HG02973 (cell line): Measurements from ENCODE around the gene SHC3.

ENCODE experiments used
- ATAC-seq: cut with Tn5 transposase; IDR thresholded peaks from one replicate; pipeline ENCODE4 v1.9.1; 2021; ENCODE audit warnings: moderate library complexity; ENCODE audit not compliant: unreplicated experiment

The SHC3 gene

DNA sequence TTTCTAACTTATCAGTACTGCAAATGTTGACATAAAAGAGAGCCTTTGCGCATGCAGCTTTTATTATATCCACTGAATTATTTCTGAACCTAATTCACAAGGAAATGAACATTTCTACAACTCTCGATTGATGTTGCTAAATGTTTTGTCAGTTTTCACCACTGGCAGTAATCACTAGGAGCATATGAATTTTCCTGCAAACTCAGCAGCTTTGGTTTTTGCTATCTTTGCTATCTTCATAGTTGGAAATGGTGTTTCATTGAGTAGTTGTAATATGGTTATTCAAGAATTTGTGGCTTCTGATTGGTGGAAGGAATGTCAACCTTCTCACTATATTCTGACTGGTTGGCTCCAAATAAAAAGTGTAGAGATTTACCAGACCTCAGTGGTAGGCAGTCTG, 8.9 kb upstream of the SHC3 start:
- ATAC-seq = no peak

- no peak for ATAC-seq
Observed at GRCh38 chr9:89186960-89187359, 8.3 kb upstream of the SHC3 start.

DNA sequence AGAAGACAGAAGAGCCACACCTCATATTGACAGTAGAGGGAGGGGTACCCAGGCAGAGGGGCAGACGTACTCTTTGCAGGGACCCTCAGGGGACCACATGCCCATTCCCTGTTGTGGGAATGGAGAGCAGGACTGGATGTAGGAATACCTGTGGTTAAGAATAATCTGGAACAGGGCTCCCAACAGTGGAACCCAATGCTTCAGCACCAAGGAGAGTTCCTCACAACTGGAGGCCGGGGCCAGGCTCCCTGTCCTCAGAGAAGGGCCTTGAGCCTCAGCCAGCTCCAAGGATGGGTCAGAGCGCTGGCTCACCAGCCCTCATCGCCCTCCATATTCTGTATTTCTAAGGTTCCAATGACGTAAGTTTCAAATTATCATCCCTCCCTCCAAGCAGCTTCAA, 7.4 kb upstream of the SHC3 start:
- ATAC-seq = no peak

DNA sequence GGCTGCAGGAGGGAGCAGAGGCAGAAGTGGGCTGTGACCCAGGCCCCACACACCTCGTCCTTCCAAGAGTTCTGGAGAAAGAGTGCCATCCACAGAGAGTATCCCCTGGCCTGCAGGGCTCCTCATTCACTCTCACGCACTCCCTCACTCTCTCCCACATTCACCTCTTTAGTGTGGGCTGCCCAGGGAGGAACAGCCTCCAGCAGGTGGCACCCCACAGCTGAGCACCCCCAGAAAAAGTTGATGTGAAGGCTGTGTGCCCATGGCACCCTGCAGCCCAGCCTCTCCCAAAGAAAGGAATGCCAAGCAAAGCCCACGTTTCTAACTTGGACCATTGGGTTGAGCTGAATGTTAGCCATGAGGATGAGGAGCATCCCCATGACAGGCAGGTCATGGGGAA, 4.5 kb upstream of the SHC3 start:
- ATAC-seq = no peak

DNA sequence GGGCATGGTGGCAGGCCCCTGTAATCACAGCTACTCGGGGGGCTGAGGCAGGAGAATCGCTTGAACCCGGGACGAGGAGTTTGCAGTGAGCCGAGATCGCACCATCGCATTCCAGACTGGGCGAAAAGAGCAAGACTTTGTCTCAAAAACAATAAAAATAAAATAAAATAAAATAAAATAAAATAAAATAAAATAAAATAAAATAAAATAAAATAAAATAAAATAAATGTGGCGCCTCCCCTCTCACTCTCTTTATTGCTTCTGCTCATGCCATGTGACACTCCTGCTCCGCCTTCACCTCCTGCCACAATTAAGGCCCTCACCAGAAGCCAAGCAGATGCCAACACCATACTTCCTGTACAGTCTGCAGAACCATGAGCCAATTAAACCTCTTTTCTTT, 3.8 kb upstream of the SHC3 start:
- ATAC-seq = no peak

GRCh38 chr9:89179895-89180734, 1.5 kb upstream of the SHC3 start:
- no peak for ATAC-seq

GRCh38 chr9:89179540-89179894, 899 bp upstream of the SHC3 start:
- no peak for ATAC-seq

DNA sequence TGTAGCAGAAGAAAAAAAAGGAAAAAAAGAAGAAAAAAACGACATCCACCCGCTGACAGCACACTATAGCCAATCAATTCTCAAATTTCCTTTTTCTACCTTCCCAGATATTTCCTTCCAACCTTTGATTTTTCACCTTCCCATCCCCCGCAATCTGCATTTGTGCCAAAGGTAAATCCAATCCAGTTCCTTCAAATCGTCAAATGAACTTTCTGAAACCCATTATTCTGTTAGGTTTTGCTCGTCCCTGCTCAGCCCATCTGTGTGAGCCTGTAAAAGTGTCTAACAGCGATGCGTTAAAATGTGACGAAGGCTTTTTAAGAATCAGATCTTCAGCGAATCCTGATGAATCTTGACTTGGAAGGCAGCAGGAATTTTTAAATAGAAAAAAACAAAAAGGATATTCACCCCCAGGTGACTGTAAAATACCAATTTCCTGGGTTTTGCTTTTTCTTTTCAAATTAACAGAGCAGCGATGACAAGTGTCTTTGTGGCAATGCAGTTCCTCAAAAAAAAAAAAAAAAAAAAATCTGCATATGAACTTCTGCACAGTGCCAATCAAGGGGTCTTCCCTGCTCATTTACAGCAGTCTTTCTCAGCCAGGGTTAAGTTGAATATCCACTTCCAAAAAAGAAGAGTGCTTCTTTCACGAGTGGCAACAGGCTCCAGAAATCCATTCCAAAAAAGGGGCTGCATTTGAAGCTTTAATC, 367 bp upstream of the SHC3 start:
- no peak for ATAC-seq

DNA sequence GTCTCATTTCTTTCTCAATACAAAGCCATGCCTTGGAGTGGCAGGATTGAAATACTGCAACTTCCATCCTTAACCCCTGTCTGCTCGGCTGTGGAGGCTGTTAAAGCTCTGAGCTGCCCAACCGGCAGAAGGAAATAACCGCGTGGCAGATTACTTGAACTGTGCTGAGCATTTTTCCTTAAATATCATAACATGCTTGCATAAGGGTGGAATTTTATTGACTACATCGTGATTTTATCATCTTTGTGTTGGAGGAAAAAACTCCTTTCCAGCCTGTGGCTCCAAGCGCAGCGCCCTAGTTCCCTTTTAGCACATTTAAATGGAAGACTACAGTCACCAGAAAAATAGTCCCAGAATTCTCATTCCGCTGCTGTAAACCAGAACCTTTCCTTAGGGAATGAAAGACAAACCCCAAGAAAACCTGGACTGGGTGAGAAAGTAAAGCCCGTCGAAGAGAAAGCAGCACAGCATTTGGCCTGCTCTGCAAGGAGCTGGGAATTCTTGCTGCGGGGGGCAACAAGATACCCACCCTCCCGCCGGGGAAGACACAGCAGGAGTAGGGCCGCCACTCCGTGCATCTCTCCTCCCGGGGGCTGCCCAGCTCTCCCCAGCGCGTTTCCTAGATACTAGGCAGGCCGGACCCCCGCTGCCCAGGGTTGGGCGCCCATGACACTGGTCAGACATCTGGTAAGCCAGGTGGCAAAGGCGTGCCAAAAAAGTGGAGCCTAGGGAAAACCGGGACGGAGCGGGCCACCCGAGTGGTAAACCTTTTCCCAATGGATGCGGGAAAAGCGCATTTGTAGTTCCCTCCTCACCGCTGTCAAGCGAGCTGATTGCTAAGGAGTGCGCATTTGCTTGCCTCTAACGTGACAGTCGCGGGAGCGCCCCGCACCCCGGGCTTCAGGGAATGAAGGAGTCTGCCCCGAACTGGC, 1.3 kb downstream of the SHC3 start:
- no peak for ATAC-seq

- no peak for ATAC-seq
Observed at GRCh38 chr9:89175828-89176261, 2.8 kb downstream of the SHC3 start.

DNA sequence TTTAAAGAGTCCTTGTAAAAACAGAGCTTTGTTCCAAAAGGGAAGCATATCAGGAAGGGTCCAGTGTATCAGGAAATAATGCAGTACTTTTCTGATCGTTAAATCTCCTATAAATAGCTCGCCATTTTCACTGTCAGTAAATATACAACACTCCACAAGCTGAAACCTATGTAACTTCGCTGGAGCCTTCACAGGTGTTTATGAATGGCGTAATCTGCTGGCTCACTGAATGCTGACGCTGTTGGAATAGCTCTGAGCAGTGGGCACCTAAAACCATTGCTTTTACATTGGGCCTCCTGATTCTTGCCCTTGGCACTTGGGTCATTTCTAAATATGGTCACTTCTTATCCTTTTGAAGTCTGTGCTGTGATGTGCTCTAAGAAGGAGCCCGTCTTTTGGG, 4.3 kb downstream of the SHC3 start:
- no peak for ATAC-seq

DNA sequence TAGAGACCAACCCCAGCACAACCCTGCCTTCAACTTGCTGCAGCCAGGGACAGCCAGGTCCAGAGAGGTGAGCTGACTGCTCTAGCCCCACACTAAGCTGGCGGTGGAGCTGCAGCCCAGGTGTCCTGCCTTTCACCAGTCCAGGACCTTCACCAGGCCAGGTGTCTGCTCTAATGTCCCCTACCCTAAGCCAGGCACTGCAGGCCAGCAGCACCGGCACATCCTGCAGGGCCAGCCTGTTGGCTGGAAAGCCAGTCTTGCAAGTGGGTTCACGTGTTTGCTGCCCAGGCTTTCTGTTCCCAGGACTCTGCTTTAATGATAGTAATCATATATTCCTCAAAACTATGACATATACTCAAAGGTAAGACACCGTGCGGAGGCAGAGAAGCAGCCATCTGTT, 5.5 kb downstream of the SHC3 start:
- ATAC-seq = no peak

DNA sequence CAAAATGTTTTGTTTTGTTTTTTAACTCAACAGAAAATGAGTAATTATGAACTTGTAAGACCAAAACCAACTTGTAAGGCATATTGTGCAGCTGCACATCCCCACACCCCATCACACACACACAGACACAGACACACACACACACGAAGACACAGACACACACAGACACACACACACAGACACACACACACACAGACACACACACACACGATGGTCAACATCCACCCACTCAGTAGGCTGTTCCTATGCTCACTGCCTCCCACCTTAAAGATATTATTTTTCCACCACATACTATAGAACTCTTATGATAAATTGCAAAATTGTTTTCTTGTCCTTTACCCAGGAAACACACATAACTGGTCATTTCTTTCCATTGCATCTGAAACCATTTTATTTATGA, 6.2 kb downstream of the SHC3 start:
- ATAC-seq = no peak

DNA sequence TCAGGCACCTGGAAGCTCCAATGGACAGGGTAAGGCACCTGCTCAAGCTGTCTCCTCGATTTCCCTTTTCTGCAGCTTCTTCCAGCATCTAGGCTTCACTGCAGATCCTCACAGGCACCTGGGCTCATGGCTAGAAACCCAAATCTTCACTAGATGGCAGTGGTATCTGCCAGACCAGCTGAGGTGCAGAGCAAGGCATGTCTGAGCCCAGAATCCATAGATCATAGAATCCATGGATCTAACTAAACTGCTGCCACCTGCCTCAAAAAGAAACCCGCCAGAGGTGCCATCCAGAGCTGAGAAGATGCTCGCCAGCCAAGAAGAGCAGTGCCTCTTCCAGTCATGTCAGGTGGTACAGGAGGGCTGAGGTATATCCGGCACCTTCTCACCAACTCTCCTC, 6.9 kb downstream of the SHC3 start:
- no peak for ATAC-seq

- ATAC-seq = no peak
Observed at GRCh38 chr9:89171231-89171630, 7.4 kb downstream of the SHC3 start.

DNA sequence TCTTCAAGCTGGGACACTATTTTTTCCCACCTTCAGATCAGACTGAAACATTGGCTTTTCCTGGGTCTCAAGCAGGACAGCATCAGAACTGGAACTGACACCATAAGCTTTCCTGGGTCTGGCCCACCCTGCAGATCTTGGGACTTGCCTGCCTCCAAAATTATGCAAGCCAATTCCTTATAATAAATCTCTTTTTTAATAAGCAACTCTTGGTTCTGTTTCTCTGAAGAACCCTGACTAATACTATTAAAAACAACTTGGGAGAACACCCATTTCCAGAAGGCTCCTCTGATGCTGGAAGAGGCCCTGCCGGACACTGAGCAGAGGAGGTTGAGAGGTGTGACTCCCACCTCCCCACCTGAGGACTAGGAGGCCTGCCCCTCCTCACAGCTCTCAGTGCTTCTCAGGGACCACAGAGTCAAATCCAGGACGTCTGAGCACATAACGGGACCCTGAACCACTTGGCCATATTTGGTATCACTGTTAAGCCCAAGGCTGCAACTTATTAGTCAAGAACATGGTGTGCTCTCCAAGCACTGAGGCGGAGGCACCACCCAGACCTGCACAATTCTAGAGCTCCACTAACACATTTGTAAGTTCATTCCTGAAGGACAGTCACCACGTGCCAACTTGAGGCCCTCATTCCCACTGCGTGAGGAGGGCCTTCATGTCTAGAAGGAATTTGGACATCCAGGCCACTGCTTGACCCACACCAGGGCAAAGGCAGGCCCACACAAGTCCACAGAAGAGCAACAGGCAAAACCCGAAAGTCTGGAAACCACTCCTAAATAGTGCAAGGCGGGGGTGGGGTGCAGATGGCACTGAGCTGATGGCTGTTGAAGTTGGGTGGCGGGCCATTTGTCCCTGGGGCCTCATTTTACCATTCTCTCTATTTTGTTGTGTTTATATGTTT, 9.5 kb downstream of the SHC3 start:
- no peak for ATAC-seq

- no peak for ATAC-seq
Observed at GRCh38 chr9:89167788-89168187, 10.8 kb downstream of the SHC3 start.

GRCh38 chr9:89166852-89167251, 11.8 kb downstream of the SHC3 start:
- ATAC-seq = no peak

GRCh38 chr9:89165880-89166279, 12.7 kb downstream of the SHC3 start:
- ATAC-seq = no peak

- ATAC-seq = no peak
Observed at GRCh38 chr9:89165341-89165740, 13.3 kb downstream of the SHC3 start.
